Breast epithelium (tissue), 4 donors: ENCODE results near the gene AHNAK. TPM values are rescaled to one million over a fixed set of nuclear protein-coding genes. Genes with fewer than 3 reads are reported as not detected.
"Not testable (repeated sequence)": the region's sequence is repeated elsewhere in the genome, so short reads cannot be mapped to it uniquely, and the experiment has no call there.

Experiments used
- DNase-seq, 2 donors: peaks; one replicate each; pipeline ENCODE4 v3.0.0-alpha.2; 2019; ENCODE audit warnings: low spot score in 2 of 2
- H3K27ac ChIP-seq, 2 donors: fragments of 200-600 bp; sonication (generic) in 1 of 2; one replicate each; pipeline ENCODE4 v1.5.1; 2016 to 2019; ENCODE audit warnings: mild to moderate bottlenecking in 1 of 2
- H3K27me3 ChIP-seq, 2 donors: fragments of 200-600 bp; sonication (generic) in 1 of 2; one replicate each; pipeline versions ENCODE4 v1.5.1 to v1.6.0; 2017 to 2019; ENCODE audit warnings: control low read depth in 1 of 2, mild to moderate bottlenecking in 1 of 2
- H3K36me3 ChIP-seq: fragments of 200-600 bp; one replicate; pipeline ENCODE4 v1.5.1; 2019
- H3K4me1 ChIP-seq, 2 donors: fragments of 200-600 bp; sonication (generic); one replicate each; pipeline ENCODE4 v1.5.1; 2016 to 2019; ENCODE audit warnings: control low read depth in 1 of 2
- H3K4me3 ChIP-seq, 3 donors: fragments of 200-600 bp; sonication (generic); 1 replicate in 2 of 3; 2 replicates in 1 of 3; pipeline ENCODE4 v1.5.1; 2016 to 2019; ENCODE audit warnings: mild to moderate bottlenecking in 3 of 3, moderate library complexity in 2 of 3
- H3K9me3 ChIP-seq, 2 donors: fragments of 200-600 bp; sonication (generic) in 1 of 2; one replicate each; pipeline ENCODE4 v1.5.1; 2016 to 2019; ENCODE audit warnings: control low read depth in 1 of 2
- POLR2A ChIP-seq: fragments of 450-650 bp; IDR thresholded peaks from one replicate; pipeline ENCODE4 v1.6.1; 2016; ENCODE audit warnings: antibody characterized with exemption, mild to moderate bottlenecking, moderate library complexity
- POLR2AphosphoS5 ChIP-seq, 3 donors: sonication (generic); formaldehyde crosslinking; IDR thresholded peaks; one replicate each; pipeline ENCODE4 v1.6.1; 2017; ENCODE audit warnings: antibody characterized with exemption in 3 of 3
- intact Hi-C: fragments of 100-400 bp; cut with DNase I; formaldehyde crosslinking; loops from one replicate; pipeline ENCODE4 v1.15.1; 2023; ENCODE audit warnings: low total_unique reads
- total RNA-seq, 3 donors: library from RNA; depleted of rRNA; stranded (reverse); fragments of >200 nt; gene quantifications; one replicate each; pipeline ENCODE4 v1.1.0, GENCODE V29; 2016
- TF ChIP-seq, protein P1 (sequence below), 3 donors: fragments of 450-650 bp; IDR thresholded peaks; one replicate each; pipeline ENCODE4 v1.5.1; 2016 to 2017; ENCODE audit warnings: antibody characterized with exemption in 3 of 3, mild to moderate bottlenecking in 3 of 3, moderate library complexity in 3 of 3

Gene AHNAK
- total RNA-seq, 3 donors from 2014 or later, result 636 to 1,393 (median 1,040) TPM

GRCh38 chr11:62499944-62500649 is 46.5 kb downstream of the AHNAK start:
- TF ChIP-seq, protein P1, sequence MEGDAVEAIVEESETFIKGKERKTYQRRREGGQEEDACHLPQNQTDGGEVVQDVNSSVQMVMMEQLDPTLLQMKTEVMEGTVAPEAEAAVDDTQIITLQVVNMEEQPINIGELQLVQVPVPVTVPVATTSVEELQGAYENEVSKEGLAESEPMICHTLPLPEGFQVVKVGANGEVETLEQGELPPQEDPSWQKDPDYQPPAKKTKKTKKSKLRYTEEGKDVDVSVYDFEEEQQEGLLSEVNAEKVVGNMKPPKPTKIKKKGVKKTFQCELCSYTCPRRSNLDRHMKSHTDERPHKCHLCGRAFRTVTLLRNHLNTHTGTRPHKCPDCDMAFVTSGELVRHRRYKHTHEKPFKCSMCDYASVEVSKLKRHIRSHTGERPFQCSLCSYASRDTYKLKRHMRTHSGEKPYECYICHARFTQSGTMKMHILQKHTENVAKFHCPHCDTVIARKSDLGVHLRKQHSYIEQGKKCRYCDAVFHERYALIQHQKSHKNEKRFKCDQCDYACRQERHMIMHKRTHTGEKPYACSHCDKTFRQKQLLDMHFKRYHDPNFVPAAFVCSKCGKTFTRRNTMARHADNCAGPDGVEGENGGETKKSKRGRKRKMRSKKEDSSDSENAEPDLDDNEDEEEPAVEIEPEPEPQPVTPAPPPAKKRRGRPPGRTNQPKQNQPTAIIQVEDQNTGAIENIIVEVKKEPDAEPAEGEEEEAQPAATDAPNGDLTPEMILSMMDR (IDR thresholded peaks at IDR 0.05), result no peak
- no peak for TF ChIP-seq POLR2AphosphoS5 (IDR thresholded peaks at IDR 0.05)
- TF ChIP-seq POLR2A, result no peak
- DNase-seq, result peak; percentile 72 to 83
- no peaks in the 10 kb centered on the region for H3K27me3 ChIP-seq
- H3K9me3 ChIP-seq, result no peaks in the 10 kb centered on the region
- no peak overlapping the region for H3K4me3 ChIP-seq
- no peaks in the 10 kb centered on the region for H3K36me3 ChIP-seq
- H3K27ac ChIP-seq, result peak overlapping the region; percentile 76 to 84
- intact Hi-C loops, result loop anchor here (5.0 kb wide), 1 partner anchor 37 kb away; no protein-coding TSS in a partner anchor
- peaks cover 0 to 15% of the 10 kb centered on the region in 2 donors for H3K4me1 ChIP-seq

DNA sequence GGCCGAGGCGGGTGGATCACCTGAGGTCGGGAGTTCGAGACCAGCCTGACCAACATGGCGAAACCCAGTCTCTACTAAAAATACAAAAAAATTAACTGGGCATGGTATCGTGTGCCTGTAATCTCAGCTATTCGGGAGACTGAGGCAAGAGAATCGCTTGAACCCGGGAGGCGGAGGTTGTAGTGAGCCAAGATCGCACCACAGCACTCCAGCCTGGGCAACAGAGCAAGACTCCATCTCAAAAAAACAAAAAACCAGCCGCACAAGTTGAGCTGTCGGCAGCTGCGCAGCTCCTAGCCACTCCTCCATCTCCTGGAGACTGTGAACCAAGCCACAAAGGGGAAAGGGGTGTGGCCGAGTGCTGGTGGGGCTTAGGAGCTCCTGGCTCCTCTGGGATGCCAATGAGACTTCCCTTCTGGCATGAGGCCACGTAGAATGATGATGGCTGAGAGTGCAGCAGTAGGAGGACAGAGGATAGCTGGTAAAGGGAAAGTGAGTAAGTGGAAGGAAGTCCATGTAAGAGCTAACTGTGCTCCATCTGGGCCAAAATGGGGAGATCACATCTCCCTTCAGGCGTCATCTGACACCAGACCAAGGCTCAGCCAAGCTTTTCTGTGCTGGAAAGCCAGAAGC is 47.2 kb downstream of the AHNAK start:
- H3K4me3 ChIP-seq, H3K36me3 ChIP-seq, H3K27me3 ChIP-seq, intact Hi-C loops, H3K9me3 ChIP-seq: not testable (repeated sequence)
- DNase-seq, result peak in 1 of 2 donors; percentile 46
- peak overlapping the region; percentile 76 to 84 for H3K27ac ChIP-seq
- peaks cover 0 to 15% of the 10 kb centered on the region in 2 donors for H3K4me1 ChIP-seq

DNA sequence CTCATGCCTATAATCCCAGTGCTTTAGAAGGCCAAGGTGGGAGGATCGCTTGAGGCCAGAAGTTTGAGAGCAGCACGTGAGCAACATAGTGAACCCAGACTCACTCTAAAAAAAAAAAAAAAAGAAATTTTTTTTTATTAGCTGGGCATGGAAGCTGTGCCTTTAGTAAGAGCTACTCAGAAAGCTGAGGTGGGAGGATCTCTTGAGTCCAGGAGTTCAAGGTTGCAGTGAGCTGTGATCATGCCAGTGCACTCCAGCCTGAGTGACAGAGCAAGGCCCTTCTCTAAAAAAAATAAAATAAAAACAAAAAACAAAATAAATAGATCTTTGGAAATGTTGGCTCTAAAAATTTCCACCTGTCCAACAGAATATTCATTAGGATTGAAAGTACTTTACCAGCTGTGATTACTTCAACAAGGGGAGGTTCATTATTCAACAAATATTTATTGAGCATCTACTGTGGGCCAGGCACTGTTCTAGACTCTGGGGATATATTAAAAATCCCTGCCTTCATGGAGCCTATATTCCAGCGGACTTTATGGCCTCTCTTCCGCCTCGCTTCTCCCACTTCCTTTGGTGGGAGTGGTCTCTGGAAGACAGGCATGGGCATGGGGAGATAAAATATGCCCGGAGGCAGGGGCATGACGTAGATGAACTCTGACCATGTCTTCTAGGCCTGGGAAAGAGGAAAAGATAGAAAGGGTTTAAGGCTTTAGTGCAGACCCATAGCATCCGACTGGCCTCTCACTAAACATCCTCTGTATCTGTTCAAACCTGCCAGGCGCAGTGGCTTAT is 47.9 kb downstream of the AHNAK start:
- Histone ChIP-seq H3K36me3 (no peaks in the 10 kb centered on the region), H3K9me3 (no peaks in the 10 kb centered on the region), H3K4me3 (no peak overlapping the region), H3K27ac (peak overlapping the region in 1 of 2 donors; percentile 84), H3K4me1 (peaks cover 0 to 15% of the 10 kb centered on the region in 2 donors), H3K27me3 (no peaks in the 10 kb centered on the region)
- TF ChIP-seq, protein P1 (IDR thresholded peaks at IDR 0.05), result no peak
- TF ChIP-seq POLR2AphosphoS5 (IDR thresholded peaks at IDR 0.05) (no peak), POLR2A (no peak)
- intact Hi-C loops, result no loop called here
- DNase-seq, result no peak

DNA sequence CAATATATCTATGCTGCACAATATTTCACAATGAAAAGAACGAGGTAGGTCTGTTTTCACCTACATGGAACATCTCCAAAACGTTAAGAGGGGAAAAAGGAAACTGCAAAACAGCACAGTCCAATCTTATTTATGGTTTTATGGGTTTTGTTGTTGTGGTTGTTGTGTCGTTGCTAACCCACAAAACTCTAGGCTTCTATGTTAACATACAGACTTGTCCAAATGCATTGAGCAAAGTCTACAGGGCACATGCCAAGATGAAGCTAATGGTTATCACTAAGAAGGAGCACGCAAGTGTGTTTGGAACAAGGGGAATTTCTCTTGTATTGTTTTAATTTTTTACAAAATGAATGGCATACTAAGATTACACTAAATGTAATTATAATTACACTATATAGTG is 48.6 kb downstream of the AHNAK start:
- no peaks in the 10 kb centered on the region for H3K27me3 ChIP-seq
- TF ChIP-seq POLR2A (no peak), POLR2AphosphoS5 (IDR thresholded peaks at IDR 0.05) (no peak)
- TF ChIP-seq, protein P1 (IDR thresholded peaks at IDR 0.05), result no peak
- H3K4me1 ChIP-seq, result peaks cover 0 to 15% of the 10 kb centered on the region in 2 donors
- H3K36me3 ChIP-seq, result no peaks in the 10 kb centered on the region
- DNase-seq, result no peak
- H3K4me3 ChIP-seq, result no peak overlapping the region
- no peaks in the 10 kb centered on the region for H3K9me3 ChIP-seq
- intact Hi-C loops, result no loop called here
- H3K27ac ChIP-seq, result no peak overlapping the region

- no peak for DNase-seq
- no peak overlapping the region for H3K4me3 ChIP-seq
- peaks cover 0 to 15% of the 10 kb centered on the region in 2 donors for H3K4me1 ChIP-seq
- no peaks in the 10 kb centered on the region for H3K36me3 ChIP-seq
- TF ChIP-seq POLR2AphosphoS5 (IDR thresholded peaks at IDR 0.05), result no peak
- TF ChIP-seq, protein P1 (IDR thresholded peaks at IDR 0.05), result peak; percentile 20 to 50 (median 40)
- H3K27me3 ChIP-seq, result no peaks in the 10 kb centered on the region
- intact Hi-C loops, result no loop called here
- H3K27ac ChIP-seq, result peak overlapping the region; percentile 10 to 38
- no peaks in the 10 kb centered on the region for H3K9me3 ChIP-seq
These were observed 49.3 kb downstream of the AHNAK start for GRCh38 chr11:62497132-62497801.
